Panc1 (cell line): Measurements from ENCODE around the gene PPP2R2B.

Experiments
- POLR2AphosphoS5 ChIP-seq: IDR thresholded peaks from 2 replicates; pipeline ENCODE4 v1.6.1; 2012; ENCODE audit warnings: mild to moderate bottlenecking, low read depth, low read length, moderate library complexity
- SIN3A ChIP-seq: IDR thresholded peaks from 2 replicates; pipeline ENCODE4 v1.6.1; 2012; ENCODE audit warnings: low read depth, mild to moderate bottlenecking, low read length, moderate library complexity, borderline replicate concordance; ENCODE audit not compliant: insufficient read depth
- TF ChIP-seq, protein P1 (sequence below): fragments of 450-650 bp; IDR thresholded peaks from 2 replicates; pipeline ENCODE4 v1.5.1; 2017; ENCODE audit warnings: mild to moderate bottlenecking

DNA sequence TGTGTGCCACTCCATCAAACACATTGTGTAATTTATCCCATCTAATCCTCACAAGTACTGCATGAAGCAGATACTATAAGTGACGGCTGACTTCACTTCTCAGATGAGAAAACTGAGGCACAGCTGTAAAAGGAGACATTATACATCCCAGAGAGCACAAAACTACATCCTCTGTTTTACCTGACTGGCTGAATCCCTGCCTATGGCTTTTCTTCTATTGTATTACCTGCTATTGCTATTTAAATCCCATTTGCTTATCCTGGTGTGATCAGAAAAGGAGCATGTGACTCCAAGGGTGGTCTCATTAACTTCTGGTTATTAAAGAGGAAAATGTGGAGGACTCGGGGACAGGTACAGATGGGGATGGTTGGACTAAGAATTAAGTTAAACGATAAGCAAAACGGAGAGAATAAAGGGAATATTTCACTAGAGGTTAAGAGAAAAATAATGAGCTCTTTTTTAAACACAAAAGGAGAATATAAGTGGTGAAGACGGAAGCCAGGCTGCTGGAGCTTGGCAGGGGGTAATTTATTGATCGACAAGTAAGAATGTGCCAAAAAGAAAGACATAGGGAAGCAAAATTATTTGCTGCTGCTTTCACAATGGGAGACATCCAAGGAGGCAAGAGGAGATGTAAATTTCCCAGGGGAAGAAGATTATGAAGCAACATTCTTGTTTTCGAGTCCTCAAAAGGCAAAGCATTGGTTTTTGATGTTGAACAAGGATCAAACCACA, 206.8 kb downstream of the PPP2R2B start:
- TF ChIP-seq, protein P1, sequence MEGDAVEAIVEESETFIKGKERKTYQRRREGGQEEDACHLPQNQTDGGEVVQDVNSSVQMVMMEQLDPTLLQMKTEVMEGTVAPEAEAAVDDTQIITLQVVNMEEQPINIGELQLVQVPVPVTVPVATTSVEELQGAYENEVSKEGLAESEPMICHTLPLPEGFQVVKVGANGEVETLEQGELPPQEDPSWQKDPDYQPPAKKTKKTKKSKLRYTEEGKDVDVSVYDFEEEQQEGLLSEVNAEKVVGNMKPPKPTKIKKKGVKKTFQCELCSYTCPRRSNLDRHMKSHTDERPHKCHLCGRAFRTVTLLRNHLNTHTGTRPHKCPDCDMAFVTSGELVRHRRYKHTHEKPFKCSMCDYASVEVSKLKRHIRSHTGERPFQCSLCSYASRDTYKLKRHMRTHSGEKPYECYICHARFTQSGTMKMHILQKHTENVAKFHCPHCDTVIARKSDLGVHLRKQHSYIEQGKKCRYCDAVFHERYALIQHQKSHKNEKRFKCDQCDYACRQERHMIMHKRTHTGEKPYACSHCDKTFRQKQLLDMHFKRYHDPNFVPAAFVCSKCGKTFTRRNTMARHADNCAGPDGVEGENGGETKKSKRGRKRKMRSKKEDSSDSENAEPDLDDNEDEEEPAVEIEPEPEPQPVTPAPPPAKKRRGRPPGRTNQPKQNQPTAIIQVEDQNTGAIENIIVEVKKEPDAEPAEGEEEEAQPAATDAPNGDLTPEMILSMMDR, result no peak
- TF ChIP-seq POLR2AphosphoS5 (no peak), SIN3A (no peak)
